Large intestine (tissue), 3 donors: ENCODE data around the gene ARAP1. TPM values are rescaled to one million over a fixed set of nuclear protein-coding genes. Genes with fewer than 3 reads are reported as not detected.

Experiments used
- DNase-seq, 2 donors: peaks; one replicate each; pipeline versions ENCODE4 v3.0.0 to v3.0.0-alpha.2; 2013
- H3K27ac ChIP-seq: one replicate; pipeline ENCODE4 v1.5.1; 2013; ENCODE audit warnings: low read length
- H3K27me3 ChIP-seq: 2 replicates; pipeline ENCODE4 v1.6.1; 2013; ENCODE audit warnings: low read length; ENCODE audit not compliant: control insufficient read depth, insufficient read depth
- H3K36me3 ChIP-seq: 2 replicates; pipeline ENCODE4 v1.6.1; 2013; ENCODE audit warnings: low read length; ENCODE audit not compliant: control insufficient read depth, insufficient read depth
- H3K4me1 ChIP-seq: one replicate; pipeline ENCODE4 v1.6.1; 2013; ENCODE audit warnings: low read length; ENCODE audit not compliant: control insufficient read depth, insufficient read depth
- H3K4me3 ChIP-seq: one replicate; pipeline ENCODE4 v1.5.1; 2013; ENCODE audit warnings: low read length
- H3K9me3 ChIP-seq: one replicate; pipeline ENCODE4 v1.6.1; 2013; ENCODE audit warnings: mild to moderate bottlenecking, low read depth, low read length, moderate library complexity; ENCODE audit not compliant: control insufficient read depth
- WGBS: methylation state at CpG from one replicate; pipeline ENCODE4 v1.1.5; 2013; ENCODE audit warnings: low lambda C conversion rate; ENCODE audit not compliant: insufficient coverage; 5-methylcytosine and 5-hydroxymethylcytosine counted together
- polyA plus RNA-seq: library from polyadenylated mRNA; unstranded; fragments of 120-200 nt; gene quantifications from one replicate; pipeline ENCODE4 v1.2.1, GENCODE V29; 2013

ARAP1 gene
- polyA plus RNA-seq, 1 donor = 69.1 TPM

- peaks cover 95% of the 10 kb centered on the region for H3K36me3 ChIP-seq
- no peak overlapping the region for H3K4me3 ChIP-seq
- no peak for DNase-seq
- no CpG with 5 or more reads among the region's 19 CpGs for WGBS
- no peaks in the 10 kb centered on the region for H3K9me3 ChIP-seq
- no peak overlapping the region for H3K27ac ChIP-seq
- H3K27me3 ChIP-seq = no peaks in the 10 kb centered on the region
- no peaks in the 10 kb centered on the region for H3K4me1 ChIP-seq
These were observed 58.8 kb downstream of the ARAP1 start for GRCh38 chr11:72693271-72693968.

- WGBS = no CpG with 5 or more reads among the region's 9 CpGs
These were observed 59.5 kb downstream of the ARAP1 start for GRCh38 chr11:72692498-72693237.

GRCh38 chr11:72690166-72690565, 62.0 kb downstream of the ARAP1 start:
- WGBS = no CpG with 5 or more reads among the region's 4 CpGs
- no peaks in the 10 kb centered on the region for H3K4me1 ChIP-seq
- no peaks in the 10 kb centered on the region for H3K9me3 ChIP-seq
- no peak overlapping the region for H3K4me3 ChIP-seq
- no peaks in the 10 kb centered on the region for H3K27me3 ChIP-seq
- DNase-seq = no peak
- peaks cover 98% of the 10 kb centered on the region for H3K36me3 ChIP-seq
- H3K27ac ChIP-seq = no peak overlapping the region

More at GRCh38 chr11:72692498-72693237, 59.5 kb downstream of the ARAP1 start:
- Histone ChIP-seq H3K36me3 (peaks cover 100% of the 10 kb centered on the region), H3K4me1 (no peaks in the 10 kb centered on the region), H3K27ac (no peak overlapping the region), H3K9me3 (no peaks in the 10 kb centered on the region), H3K4me3 (no peak overlapping the region), H3K27me3 (no peaks in the 10 kb centered on the region)
- DNase-seq = no peak

GRCh38 chr11:72688929-72689328, 63.3 kb downstream of the ARAP1 start:
- no peak for DNase-seq
- no CpG with 5 or more reads among the region's 7 CpGs for WGBS
- no peak overlapping the region for H3K4me3 ChIP-seq
- H3K27me3 ChIP-seq = no peaks in the 10 kb centered on the region
- no peaks in the 10 kb centered on the region for H3K9me3 ChIP-seq
- no peak overlapping the region for H3K27ac ChIP-seq
- no peaks in the 10 kb centered on the region for H3K4me1 ChIP-seq
- H3K36me3 ChIP-seq = peaks cover 96% of the 10 kb centered on the region

- WGBS = no CpG with 5 or more reads among the region's 7 CpGs
- Histone ChIP-seq H3K4me1 (no peaks in the 10 kb centered on the region), H3K36me3 (peaks cover 96% of the 10 kb centered on the region), H3K27me3 (no peaks in the 10 kb centered on the region), H3K27ac (no peak overlapping the region), H3K4me3 (no peak overlapping the region), H3K9me3 (no peaks in the 10 kb centered on the region)
- DNase-seq = no peak
These were observed 63.7 kb downstream of the ARAP1 start for GRCh38 chr11:72688486-72688885.

- no peaks in the 10 kb centered on the region for H3K27me3 ChIP-seq
- no peak for DNase-seq
- no peak overlapping the region for H3K4me3 ChIP-seq
- H3K9me3 ChIP-seq = no peaks in the 10 kb centered on the region
- peaks cover 92% of the 10 kb centered on the region for H3K36me3 ChIP-seq
- H3K27ac ChIP-seq = no peak overlapping the region
- H3K4me1 ChIP-seq = no peaks in the 10 kb centered on the region
- no CpG with 5 or more reads among the region's 7 CpGs for WGBS
These were observed 64.9 kb downstream of the ARAP1 start for GRCh38 chr11:72687326-72687725.

- H3K9me3 ChIP-seq = no peaks in the 10 kb centered on the region
- no peaks in the 10 kb centered on the region for H3K27me3 ChIP-seq
- no peak for DNase-seq
- no peaks in the 10 kb centered on the region for H3K4me1 ChIP-seq
- H3K36me3 ChIP-seq = peaks cover 86% of the 10 kb centered on the region
- H3K27ac ChIP-seq = no peak overlapping the region
- 67% methylated on average over 1 of the region's 8 CpGs for WGBS
- H3K4me3 ChIP-seq = no peak overlapping the region
These were observed 65.5 kb downstream of the ARAP1 start for GRCh38 chr11:72686639-72687220.

GRCh38 chr11:72685560-72686480, 66.4 kb downstream of the ARAP1 start:
- peaks cover 76% of the 10 kb centered on the region for H3K36me3 ChIP-seq

GRCh38 chr11:72684236-72684912, 67.8 kb downstream of the ARAP1 start:
- no CpG with 5 or more reads among the region's 9 CpGs for WGBS
- H3K27ac ChIP-seq = no peak overlapping the region
- H3K4me1 ChIP-seq = no peaks in the 10 kb centered on the region
- H3K27me3 ChIP-seq = peaks cover 7% of the 10 kb centered on the region
- no peaks in the 10 kb centered on the region for H3K9me3 ChIP-seq
- peaks cover 62% of the 10 kb centered on the region for H3K36me3 ChIP-seq
- peak in 1 of 2 donors; percentile 29 for DNase-seq
- H3K4me3 ChIP-seq = no peak overlapping the region

More at GRCh38 chr11:72685560-72686480, 66.4 kb downstream of the ARAP1 start:
- Histone ChIP-seq H3K27ac (no peak overlapping the region), H3K4me3 (no peak overlapping the region), H3K4me1 (no peaks in the 10 kb centered on the region), H3K27me3 (no peaks in the 10 kb centered on the region), H3K9me3 (no peaks in the 10 kb centered on the region)
- no CpG with 5 or more reads among the region's 24 CpGs for WGBS
- DNase-seq = no peak
